Measurements from ENCODE around the gene FGF2. TPM values are rescaled to one million over a fixed set of nuclear protein-coding genes. Genes with fewer than 3 reads are reported as not detected.

FGF2 gene
- total RNA-seq, 1 donor from 2014 or later = 6.0 TPM

DNA sequence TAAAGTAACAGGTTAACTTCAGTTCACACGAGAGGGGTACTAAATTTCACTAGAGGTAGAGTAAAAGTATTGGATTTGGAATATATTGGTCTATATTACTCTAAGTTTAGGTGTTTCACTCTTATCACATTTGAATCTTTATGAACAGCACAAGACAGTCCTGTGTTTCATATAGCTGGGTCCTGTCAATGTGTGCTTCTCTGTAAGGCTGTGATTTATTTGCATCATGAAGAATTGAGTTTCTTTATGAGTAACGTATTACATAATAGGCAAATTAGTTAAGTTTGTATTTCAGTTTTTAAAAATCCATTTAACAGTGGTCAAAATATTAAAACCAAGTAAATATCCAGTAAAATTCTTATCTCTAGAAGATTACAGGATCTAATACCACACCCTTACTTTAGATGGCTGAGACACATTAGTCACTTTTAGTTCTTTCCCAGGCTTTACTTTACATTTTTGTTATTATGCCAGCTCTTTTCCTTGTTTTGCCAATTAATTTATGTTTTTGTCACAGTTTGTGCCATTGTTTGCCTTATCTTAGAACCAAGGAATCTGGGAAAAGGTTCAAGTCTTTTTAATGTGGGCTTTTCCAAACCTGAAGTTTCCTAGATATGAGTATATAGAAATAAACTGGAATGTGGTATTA, 63.6 kb downstream of the FGF2 start:
- DNase-seq (ENCODE audit: low read depth in 2 of 2) = peak in 1 of 2 donors; percentile 45

DNA sequence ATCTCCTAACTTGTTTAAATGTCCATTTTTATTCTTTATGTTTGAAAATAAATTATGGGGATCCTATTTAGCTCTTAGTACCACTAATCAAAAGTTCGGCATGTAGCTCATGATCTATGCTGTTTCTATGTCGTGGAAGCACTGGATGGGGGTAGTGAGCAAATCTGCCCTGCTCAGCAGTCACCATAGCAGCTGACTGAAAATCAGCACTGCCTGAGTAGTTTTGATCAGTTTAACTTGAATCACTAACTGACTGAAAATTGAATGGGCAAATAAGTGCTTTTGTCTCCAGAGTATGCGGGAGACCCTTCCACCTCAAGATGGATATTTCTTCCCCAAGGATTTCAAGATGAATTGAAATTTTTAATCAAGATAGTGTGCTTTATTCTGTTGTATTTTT, 68.2 kb downstream of the FGF2 start:
- DNase-seq (ENCODE audit: low read depth in 2 of 2) = peak in 1 of 2 donors; percentile 44

DNA sequence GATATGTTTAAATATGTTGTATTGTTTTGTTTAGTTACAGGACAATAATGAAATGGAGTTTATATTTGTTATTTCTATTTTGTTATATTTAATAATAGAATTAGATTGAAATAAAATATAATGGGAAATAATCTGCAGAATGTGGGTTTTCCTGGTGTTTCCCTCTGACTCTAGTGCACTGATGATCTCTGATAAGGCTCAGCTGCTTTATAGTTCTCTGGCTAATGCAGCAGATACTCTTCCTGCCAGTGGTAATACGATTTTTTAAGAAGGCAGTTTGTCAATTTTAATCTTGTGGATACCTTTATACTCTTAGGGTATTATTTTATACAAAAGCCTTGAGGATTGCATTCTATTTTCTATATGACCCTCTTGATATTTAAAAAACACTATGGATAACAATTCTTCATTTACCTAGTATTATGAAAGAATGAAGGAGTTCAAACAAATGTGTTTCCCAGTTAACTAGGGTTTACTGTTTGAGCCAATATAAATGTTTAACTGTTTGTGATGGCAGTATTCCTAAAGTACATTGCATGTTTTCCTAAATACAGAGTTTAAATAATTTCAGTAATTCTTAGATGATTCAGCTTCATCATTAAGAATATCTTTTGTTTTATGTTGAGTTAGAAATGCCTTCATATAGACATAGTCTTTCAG, 68.8 kb downstream of the FGF2 start:
- DNase-seq (ENCODE audit: low read depth in 2 of 2) = peak in 1 of 2 donors; percentile 54

DNA sequence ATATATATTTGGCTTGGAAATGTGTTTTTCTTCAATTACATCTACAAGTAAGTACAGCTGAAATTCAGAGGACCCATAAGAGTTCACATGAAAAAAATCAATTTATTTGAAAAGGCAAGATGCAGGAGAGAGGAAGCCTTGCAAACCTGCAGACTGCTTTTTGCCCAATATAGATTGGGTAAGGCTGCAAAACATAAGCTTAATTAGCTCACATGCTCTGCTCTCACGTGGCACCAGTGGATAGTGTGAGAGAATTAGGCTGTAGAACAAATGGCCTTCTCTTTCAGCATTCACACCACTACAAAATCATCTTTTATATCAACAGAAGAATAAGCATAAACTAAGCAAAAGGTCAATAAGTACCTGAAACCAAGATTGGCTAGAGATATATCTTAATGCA, 69.6 kb downstream of the FGF2 start:
- no peak for DNase-seq (ENCODE audit: low read depth in 2 of 2)

DNA sequence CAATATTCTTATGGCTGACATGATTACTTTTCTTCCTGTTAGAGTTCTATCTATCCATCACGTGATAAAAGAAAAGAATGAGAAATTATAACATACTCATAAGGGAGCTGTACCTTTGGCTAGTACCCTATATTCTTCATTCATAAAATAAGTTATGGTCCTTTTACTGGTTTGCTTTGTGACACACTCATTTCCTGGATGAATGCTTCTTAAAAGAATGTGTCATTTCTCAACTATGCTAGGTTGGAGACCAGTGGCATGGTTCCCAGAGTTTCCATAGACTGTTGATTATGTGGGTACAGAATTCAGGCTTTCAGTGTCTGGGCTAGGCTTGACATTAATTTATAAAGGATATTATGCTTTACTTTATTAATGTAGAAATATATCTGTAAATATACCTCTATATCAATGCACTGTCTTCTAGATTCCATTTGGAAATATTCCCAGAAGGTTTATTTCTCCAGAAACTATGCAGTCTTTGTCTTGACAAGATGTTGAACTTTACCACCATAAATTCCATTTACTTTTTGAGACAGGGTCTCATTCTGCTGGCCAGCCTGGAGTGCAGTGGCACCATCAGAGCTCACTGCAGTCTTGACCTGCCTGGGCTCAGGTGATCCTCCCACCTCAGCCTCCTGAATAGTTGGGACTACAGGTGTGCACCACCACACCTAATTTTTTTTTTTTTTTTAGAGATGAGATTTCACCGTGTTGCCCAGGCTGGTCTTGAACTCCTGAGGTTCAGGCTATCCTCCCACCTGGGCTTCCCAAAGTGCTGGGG, 71.9 kb downstream of the FGF2 start:
- peak in 1 of 2 donors; percentile 89 for DNase-seq (ENCODE audit: low read depth in 2 of 2)

DNA sequence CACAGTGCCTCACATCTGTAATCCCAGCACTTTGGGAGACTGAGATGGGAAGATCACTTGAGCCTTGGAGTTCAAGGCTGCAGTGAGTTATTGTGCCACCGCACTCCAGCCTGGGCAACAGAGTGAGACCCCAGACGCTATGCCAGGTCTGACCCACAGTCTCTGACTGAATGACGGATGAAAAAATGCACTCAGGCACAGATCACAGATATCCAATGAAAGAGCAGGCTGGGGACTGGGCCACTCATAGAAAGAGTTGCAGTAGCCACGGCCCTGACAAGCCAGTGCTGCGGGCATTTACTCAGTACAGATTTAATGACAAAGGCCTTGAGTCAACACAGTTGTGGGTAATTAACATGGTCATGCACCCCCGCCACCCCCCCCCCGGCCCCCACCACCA, 73.1 kb downstream of the FGF2 start:
- no peak for DNase-seq (ENCODE audit: low read depth in 2 of 2)

DNA sequence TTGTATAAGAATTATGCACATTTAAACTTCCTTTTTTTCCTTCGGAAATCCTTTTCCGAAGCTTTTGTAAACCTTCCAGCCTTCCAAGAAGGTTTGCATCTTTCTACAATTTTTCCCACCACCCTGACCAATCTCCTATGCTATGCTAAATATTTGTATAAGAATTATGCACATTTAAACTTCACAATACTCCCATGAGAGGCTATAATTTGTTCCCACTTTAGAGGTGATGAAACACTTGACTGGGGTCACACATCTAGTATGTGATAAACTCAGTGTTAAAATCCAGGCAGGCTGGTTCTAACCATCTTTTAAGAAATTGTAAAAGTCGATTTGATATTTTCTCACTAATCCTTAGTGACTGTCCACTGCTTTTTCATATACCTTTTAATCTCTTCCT, 73.7 kb downstream of the FGF2 start:
- DNase-seq (ENCODE audit: low read depth in 2 of 2) = no peak

DNA sequence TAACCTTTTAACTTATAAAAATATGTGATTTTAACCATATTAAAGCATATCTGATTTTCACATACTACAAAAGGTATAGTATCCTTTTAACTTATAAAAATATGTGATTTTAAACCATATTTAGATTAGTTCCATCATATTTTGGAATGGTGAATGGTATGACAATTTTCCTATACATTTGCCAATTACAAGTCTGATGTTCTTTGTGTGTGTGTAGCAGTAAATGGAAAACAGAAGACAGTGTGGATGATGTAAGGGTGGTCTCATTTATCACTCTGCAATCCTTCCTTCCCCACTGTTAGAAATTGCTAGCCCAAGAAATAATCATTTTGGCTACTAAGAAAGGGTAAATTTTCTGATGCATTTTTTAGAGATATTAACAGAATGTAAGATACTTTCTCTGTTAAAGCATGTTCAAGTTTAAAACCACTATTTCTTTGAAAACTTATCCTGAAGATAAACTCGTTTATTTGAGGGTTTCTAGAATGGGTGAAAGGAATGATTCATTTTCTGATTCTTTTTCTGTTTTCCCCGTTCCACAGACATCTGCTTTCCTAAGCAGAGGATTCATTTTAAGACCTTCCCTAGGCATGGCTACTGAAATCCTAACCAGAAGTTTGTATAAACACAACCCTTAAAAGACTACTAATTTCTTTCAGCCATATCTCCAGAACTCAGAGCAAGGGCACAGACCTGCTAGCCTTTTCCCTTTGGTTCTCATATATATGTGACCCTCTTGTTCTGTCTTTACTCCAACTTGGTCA, 74.8 kb downstream of the FGF2 start:
- no peak for DNase-seq (ENCODE audit: low read depth in 2 of 2)

DNA sequence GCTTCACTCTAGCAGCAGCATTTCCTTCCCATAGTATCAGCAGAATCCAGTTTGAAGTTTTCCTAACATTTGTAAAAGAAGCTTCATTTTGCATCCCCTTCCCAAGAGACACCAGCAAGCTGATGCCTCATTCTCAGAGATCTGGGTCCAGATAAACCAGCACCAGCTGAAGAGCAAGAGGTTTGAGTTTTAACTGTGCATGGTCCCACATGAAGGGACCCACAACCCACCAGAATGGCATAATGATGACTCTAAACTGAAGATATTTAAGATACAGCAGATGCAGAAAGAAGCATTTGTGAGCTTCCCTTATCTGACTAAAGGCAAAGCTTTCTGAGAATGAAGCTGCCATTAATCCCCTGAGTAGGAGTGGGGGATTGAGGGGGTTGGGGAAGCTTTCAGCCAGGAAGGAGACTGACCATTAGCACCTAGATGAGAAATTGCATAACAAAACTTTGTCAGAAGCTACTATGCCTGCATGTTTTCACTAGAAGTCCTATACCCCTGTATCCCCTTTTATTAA, 77.2 kb downstream of the FGF2 start:
- DNase-seq (ENCODE audit: low read depth in 2 of 2) = no peak

DNA sequence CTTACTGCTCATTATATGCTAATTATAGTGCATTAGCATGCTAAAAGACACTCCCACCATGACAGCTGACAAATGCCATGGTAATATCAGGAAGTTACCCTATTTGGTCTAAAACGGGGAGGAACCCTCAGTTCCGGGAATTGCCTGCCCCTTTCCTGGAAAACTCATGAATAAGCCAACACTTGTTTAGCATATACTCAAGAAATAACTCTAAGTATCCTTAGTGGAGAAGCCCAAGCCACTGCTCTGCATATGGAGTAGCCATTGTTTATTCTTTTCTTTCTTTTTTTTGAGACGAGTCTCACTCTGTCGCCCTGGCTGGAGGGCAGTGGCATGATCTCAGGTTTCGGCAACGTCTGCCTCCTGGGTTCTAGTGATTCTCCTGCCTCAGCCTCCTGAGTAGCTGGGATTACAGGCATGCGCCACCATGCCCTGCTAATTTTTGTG, 80.3 kb downstream of the FGF2 start:
- no peak for DNase-seq (ENCODE audit: low read depth in 2 of 2)

DNA sequence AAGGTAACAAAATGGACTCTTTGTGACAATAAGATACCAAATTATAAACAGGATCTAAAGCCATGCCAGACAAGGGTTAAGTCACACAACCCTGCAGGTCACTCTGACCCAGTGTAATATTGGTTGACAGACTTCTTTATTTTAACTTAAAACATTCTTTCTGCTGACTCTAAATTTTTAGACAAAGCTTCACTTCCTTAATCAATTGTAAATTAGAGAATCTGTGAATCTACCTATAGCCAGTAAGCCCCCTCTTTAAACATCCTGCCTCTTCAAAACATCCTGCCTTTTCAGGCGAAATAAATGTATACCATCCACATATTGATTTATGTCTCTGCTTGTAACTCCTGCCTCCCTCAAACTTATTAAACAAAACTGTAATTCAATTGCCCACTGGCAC, 81.6 kb downstream of the FGF2 start:
- DNase-seq (ENCODE audit: low read depth in 2 of 2) = no peak

DNA sequence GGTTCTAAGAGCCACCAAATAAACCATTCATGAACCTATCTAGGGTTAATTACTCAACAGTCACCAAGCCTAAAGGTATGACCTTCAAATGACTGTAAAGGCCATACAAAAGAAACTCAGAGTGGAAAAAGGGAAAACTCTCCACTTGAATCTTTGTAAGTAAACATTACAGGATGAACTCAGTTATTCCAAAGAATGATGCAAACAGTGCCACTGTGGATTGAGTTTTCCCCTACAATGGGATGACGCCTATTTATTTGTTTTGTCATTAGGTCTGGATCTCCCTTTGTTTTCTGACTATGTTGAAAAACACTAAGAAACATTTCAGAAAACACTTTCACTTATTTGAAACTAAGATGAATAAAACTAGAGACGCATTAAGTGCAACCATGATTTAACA, 83.1 kb downstream of the FGF2 start:
- no peak for DNase-seq (ENCODE audit: low read depth in 2 of 2)

DNA sequence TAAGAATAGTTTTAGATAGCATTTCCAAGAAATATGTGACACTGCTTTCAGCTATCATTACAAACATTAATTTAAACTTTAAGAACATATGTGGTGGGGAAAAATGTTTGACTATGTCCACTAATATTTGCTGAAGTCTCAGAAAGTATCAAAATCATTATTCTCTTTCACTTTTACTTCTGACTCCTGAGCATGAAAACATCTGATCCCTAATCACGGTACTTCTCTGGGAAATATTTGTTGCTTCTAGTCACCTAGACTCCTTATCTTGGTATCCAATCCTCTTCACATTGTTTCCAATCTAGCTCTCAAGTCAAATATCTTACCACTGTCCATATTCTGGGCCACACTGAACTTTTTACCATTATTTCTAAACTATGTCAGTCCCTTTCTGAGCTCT, 85.0 kb downstream of the FGF2 start:
- DNase-seq (ENCODE audit: low read depth in 2 of 2) = peak in 1 of 2 donors; percentile 19

DNA sequence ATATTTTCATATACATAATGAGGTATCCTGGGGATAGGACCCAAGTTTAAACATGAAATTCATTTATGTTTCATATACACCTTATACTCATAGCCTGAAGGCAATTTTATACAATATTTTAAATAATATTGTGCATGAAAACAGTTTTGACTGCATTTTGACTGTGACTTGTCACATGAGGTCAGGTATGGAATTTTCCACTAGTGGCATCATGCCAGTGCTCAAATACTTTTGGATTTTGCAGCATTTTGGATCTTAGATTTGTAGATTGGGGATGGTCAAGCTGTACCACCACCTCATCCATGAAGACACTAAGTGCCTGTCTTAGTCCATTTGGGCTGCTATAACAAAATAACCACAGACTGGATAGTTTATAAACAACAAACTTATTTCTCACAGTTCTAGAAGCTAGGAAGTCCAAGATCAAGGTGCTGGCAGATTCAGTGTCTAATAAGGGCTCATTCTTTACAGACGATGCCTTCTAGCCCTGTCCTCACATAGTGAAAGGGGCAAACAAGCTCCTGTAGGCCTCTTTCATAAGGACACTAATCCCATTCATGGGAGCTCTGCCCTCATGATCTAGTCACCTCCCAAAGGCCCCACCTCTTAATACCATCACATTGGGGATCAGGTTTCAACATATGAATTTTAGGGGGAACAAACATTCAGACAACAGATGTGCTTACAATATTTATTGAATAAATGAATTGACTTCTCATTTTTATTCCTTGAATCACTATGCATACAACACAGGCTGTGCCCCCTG, 86.4 kb downstream of the FGF2 start:
- DNase-seq (ENCODE audit: low read depth in 2 of 2) = peak in 1 of 2 donors; percentile 79

DNA sequence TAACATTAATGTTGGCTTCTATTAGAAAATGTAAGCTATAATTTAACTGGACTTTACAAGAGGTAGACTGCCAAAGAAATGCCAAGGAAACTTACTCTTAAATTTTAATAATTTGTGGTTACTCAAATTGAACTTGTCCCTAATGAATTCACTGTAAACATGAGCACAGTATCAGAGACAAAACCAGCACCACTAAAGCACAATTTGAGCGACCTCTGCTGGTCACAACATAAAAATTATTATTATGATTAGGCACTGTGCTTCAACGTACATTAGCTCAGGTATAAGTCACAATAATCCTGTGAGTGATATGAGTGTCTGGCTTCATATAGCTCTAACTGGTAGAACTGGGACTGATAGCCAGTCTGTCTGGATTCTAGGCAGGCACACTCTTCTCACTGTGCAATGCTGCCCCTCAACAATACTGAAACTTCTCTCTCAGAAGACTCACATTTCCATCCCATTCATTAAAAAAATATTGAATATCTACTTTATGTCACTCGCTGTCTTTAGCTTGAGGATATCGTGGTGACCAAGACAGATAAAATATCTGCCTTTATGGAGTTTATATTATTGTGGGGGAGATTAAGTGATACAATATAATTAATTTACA, 87.8 kb downstream of the FGF2 start:
- DNase-seq (ENCODE audit: low read depth in 2 of 2) = peak; percentile 54 to 72

DNA sequence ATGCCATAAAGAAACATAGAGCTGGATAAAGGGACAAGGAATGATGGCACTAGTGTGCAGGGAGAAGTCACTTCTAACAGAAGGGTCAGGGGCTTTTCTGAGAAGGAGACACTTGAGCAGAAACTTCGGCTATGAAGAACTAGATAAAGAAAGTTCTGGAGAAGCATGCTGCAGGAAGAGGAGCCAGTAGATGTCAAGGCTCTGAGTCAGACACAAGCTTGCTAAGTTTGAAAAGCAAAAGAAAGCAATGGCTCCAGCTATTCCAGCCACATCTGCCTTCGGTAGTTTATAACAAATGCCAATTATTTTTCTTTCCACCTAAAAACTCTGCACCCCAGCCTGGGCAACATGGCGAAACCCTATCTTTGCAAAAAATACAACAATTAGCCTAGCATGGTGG, 88.3 kb downstream of the FGF2 start:
- DNase-seq (ENCODE audit: low read depth in 2 of 2) = peak in 1 of 2 donors; percentile 55

DNA sequence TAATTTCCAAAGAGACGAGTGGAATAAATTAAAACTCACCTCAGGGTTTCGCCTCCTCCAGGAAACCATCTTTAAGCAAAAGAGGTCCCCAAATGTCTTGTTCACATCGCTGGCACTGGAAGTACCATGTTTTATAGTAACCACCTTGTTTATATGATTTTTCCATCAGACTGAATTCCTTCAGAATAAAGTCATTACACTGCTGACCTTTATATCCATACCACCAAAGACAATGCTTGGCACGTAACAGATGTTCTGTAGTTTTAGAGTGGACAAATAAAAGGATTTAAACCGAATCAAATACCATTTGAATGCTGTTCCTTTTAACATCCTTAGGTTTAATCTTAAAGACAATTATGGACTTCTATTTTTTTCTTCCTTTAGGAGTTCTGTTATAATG, 91.1 kb downstream of the FGF2 start:
- peak; percentile 81 to 90 for DNase-seq (ENCODE audit: low read depth in 2 of 2)

DNA sequence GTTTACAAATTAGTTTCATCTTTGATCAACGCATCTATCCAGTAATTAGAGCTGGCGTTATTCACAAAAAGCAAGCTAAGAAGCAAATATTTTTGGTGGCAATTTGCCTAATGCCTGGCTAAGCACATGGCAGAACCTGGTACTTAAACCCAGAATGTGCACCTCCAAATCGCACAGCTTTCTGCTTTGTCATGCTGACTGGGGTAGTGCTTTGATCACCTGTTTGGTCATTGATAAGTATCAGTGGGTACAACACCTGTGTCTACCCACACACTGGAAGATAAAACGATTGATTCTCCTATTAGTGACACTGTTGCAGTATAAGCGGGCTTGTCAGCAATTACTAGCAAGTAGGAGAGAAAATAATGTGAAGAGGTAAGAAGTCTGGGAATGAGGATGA, 93.8 kb downstream of the FGF2 start:
- DNase-seq (ENCODE audit: low read depth in 2 of 2) = no peak

DNA sequence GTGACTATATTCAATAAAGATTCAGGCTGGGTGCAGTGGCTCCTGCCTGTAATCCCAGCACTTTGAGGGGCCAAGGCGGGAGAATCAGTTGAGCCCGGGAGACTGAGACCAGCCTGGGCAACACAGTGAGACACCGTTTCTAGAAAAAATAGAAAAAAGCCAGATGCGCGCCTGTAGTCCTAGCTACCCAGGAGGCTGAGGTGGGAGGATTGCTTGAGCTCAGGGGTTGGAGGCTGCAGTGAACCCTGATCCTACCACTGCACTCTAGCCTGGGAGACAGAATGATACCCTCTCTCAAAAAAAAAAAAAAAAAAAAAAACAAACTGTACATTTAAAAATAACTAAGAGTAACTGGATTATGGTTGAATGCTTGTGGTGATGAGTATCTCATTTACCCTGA, 94.7 kb downstream of the FGF2 start:
- DNase-seq (ENCODE audit: low read depth in 2 of 2) = no peak
